HG03460 (cell line): ENCODE data around the gene SEMA3A.

Experiments
- ATAC-seq: cut with Tn5 transposase; IDR thresholded peaks from one replicate; pipeline ENCODE4 v1.9.1; 2021; ENCODE audit not compliant: unreplicated experiment

Gene SEMA3A

DNA sequence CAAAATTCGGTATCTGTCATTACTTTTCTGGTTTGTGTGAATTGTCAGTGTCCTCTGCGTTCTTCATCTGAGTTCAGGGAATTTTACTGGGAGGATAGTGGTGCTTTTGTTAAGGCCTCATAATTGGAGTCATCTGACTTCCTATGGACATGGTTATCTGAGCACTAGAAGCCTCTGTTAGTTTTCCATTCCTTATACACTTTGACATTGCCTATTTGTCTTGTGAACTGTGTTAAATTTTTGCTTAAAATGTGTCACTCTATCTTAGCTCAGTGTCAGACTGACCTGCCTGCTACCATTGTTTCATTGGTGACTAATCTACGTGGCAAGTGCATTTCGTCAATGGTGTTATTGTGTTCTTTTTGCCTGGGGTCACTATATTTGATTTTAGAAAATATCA is 253.3 kb downstream of the SEMA3A start:
- no peak for ATAC-seq

DNA sequence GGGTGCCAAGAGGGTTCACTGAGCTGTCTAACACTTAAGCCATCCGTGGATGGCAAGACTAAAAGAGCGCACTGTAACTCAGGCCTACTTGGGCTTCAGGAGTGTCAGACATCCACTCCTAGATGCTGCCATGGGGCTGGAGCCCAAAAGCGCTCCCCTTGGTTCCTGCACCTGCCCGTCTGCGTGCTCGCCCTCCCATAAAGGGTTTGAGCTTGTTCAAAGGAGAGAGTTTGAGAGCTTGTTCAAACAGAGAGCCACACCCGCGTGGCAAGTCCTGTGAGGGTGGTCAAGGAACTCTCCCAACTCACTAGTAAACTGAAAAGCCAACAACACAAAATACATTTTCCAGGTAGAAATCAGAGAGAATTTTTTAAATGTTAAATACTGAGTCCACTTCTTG is 256.7 kb downstream of the SEMA3A start:
- no peak for ATAC-seq

DNA sequence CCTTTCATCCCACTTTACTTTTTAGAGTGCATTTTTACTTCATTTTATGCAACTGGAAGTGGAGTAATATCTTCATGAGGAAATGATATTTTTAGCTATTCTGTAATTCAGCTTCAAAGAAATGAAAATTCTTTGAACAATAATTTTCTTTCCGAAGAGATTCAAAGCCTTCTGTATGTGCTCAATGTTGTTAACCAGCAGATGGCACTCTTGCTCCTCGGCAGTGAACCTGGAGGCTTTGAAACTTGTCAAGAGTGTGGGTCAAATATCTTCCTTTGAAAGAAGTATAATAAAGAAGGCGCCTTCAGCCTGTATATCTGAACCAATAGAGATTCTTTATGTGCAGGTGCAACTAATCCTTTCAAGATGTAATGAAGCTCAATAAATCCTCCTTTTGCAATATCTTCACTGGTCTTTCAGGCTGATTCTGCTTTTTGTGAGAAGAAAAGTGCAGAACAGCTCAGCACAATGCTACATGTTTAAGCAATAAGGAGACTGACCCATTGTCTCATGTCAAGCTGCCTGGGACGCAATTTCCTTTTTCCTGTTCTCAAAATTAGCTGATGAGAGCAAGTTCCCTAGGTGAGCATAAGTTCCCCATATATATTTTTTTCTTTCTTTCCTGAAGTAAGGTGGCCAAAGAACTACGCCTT is 258.4 kb downstream of the SEMA3A start:
- peak; percentile 78 for ATAC-seq

DNA sequence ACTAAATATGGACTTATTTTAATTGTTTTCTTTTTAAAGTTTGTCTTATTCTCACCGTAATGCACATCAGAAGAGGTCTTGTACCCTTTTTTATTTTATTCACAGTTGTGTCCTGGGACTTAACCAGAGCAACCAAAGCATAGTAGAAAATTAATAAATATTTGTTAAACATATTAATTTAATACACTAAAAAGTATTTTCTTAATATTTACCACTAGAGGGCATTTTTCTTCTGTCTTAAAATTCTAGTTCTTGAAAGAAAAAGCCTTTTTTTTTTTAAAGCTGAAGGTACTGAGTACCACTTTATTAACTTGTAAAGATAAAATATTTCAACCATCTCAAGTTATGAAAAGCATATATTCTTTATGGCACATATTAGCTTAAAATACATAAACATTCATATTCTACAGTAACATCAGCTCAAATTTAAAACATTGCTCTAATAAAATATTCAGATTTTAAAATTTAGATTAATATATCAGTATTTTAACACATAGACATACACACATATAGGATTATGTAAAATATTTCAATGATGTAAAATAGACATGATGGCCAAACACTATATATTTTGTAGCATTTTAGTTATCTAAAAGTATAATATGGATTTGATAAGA is 260.4 kb downstream of the SEMA3A start:
- no peak for ATAC-seq

DNA sequence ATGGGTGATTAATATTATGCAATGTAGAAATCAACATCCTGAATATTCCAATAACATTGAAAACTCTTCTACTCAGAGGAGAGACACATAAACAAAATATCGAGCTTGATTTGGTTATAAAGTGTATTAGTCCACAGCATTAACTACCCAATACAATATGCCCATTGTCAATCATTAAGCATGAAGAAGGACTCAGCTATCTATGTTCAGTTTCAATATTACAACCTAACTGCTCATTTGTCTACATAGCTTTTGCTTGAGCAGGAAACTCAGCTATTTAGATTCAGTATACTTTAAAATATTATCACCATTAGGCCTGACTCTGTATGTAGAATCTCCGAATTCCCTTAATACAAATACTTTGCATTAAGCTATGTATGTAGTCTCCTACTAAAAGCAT is 262.6 kb downstream of the SEMA3A start:
- ATAC-seq = no peak

DNA sequence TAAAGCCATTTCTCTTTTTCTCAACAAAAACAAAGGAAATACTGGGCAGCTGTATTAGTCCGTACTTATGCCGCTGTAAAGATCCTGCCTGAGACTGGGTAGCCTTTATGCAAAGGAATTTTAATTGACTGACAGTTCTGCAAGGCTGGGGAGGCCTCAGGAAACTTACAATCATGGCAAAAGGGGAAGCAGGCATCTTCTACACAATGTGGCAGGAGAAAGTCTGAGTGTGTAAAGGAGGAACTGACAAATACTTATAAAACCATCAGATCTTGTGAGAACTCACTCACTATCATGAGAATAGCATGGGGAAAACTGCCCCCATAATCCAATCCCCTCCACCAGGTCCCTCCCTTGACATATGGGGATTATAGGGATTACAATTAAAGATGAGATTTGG is 264.3 kb downstream of the SEMA3A start:
- ATAC-seq = no peak

DNA sequence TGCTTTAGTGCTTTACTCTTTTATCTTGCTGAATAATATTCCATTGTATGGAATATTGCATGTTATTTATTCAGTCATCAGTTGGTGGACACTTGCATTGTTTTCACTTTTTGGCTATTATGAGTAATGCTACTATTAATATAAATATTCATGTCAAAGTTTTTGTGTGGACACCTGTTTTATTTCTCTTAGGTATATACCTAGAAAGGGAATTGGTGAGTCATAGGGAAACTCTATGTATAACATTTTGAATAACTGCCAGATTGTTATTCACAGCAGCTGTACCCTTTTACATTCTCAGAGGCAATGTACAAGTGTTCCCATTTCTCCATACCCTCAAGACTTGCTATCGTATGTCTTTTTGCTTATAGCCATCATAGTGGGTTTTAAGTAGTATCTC is 268.7 kb downstream of the SEMA3A start:
- no peak for ATAC-seq

DNA sequence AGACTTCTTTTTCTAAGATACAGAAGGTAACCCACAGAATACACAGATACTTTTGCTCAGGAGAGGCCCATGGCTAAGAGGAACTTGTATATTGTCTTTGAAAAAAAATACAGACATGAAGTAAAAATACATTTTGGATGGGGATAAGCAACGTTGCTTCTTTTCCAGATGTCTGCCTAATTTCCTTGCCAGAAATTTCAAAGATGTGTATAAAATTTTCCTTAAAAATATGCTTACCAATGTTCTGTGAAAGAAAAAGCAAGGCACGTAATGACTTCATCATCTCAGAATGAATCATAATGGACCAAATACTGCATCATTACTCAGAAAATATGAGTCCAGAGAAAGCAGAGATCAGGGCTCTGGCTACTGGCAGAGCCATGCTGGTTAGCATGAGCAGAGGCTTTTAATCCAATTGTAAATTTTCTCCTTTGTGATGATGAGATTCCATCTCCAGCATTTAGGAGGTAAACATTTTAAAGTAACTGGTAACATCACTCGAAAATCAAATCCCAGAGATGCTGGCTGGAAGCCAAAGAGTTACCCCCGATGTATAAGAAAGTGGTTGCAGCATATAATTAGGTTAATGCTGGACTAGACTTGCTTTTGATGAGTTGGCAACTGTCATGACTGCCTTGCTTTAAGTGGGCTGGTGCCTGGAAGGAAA is 272.5 kb downstream of the SEMA3A start:
- ATAC-seq = no peak

DNA sequence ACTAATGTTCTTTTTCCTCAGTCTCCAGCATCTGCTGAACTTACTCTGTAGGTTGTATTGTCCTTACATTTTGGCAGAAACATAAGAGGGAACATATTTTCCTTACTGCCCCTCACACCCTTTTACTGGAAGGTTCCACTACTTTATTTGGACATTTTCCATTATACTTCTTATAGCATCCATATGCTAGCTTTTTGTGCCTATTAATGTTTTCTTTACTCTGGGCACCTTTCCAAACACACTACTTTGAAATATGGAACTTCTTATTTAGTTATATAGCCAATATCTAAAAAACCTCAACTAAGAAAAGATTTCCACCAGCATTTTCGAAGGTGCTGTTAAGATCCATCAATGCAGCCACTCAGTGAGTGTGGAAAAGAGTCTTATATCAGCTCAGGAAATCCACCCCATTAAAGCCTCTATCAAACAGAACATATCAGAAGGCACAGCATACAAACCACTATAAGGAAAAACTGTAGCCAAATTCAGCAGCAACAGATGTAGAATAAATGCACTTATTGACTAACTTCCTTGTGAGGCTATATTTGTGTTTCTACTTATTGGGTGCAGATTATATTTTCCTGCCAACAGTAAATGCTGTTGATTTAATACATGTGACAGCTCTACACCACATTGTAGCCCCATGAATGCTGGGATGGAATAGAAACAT is 273.2 kb downstream of the SEMA3A start:
- no peak for ATAC-seq

DNA sequence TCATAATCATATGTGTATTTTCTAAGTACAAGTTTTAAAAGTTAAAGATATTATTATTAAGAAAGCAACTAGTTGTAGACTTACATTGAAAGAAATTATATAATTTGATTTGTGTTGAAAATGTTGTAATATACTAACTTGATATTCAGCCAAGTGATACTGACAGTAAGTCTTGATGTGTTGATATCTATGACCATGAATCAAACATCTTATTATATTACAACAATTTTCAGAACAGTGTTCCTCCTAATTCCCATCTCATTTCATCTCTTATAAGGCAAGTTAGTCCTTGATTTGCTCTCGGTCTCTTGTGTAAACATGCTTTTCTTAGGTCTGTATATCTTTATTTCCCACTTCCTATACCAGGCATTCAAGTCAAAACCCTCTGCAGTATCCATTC is 276.4 kb downstream of the SEMA3A start:
- no peak for ATAC-seq

DNA sequence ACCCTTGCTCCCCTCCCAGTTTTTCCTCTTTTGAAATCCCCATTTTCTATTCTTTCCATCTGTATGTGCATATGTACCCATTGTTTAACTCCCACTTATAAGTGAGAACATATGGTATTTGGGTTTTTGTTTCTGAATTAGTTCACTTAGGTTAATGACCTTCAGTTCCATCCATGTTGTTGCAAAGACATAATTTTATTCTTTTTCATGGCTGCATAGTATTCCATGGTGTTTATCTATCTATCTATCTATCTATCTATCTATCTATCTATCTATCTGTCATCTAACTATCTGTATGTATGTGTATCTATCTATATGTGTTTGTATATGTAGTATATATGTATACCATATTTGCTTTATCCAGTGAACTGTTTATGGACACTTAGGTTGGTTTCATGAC is 281.4 kb downstream of the SEMA3A start:
- ATAC-seq = no peak

DNA sequence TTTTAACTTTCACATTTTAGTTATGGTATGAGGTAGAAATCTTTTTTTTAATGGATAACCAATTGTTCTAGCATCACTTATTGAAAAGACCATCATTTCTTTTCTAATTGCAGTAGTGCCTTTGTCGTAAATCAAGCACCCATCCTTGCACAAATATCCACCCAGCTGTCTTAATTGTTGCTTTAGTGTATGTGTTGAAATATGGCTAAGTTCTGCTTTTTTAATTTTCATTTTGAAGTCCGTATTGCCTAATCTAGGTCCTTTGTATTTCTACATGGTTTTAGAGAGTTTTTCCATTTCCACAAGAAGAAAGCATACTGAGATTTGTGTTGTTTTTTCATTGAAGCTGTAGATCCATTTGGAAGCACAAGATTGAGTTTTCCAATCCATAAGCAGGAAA is 286.1 kb downstream of the SEMA3A start:
- ATAC-seq = no peak
